Smooth muscle cell (in vitro differentiated cells): ENCODE results near the gene ZCRB1. TPM values are rescaled to one million over a fixed set of nuclear protein-coding genes. Genes with fewer than 3 reads are reported as not detected.

Experiments
- DNase-seq: peaks from one replicate; lab custom pipeline; 2025; ENCODE audit not compliant: unreplicated experiment; lab: John Stamatoyannopoulos, UW
- H2AFZ ChIP-seq: fragments of 200-600 bp; sonication (generic); 2 replicates; pipeline ENCODE4 v1.6.0; 2016; ENCODE audit warnings: antibody characterized with exemption, low read depth, mild to moderate bottlenecking
- H3F3A ChIP-seq: fragments of 200-600 bp; sonication (generic); 2 replicates; pipeline ENCODE4 v1.6.0; 2017; ENCODE audit warnings: antibody characterized with exemption, low read depth
- H3K27ac ChIP-seq: fragments of 200-600 bp; sonication (generic); 2 replicates; pipeline ENCODE4 v1.5.1; 2016; ENCODE audit warnings: low read depth, mild to moderate bottlenecking
- H3K27me3 ChIP-seq: fragments of 200-600 bp; sonication (generic); 2 replicates; pipeline ENCODE4 v1.6.1; 2016; ENCODE audit warnings: low read depth, mild to moderate bottlenecking
- H3K36me3 ChIP-seq: fragments of 200-600 bp; sonication (generic); 2 replicates; pipeline ENCODE4 v1.5.1; 2016; ENCODE audit warnings: low read depth
- H3K4me1 ChIP-seq: fragments of 200-600 bp; sonication (generic); 2 replicates; pipeline ENCODE4 v1.5.1; 2016; ENCODE audit warnings: low read depth
- H3K4me2 ChIP-seq: fragments of 200-600 bp; sonication (generic); 2 replicates; pipeline ENCODE4 v1.6.0; 2016; ENCODE audit warnings: mild to moderate bottlenecking
- H3K4me3 ChIP-seq: fragments of 200-600 bp; sonication (generic); 2 replicates; pipeline ENCODE4 v1.5.1; 2016; ENCODE audit warnings: mild to moderate bottlenecking
- H3K79me2 ChIP-seq: fragments of 200-600 bp; sonication (generic); 2 replicates; pipeline ENCODE4 v1.6.0; 2016; ENCODE audit warnings: low read depth, mild to moderate bottlenecking
- H3K9ac ChIP-seq: fragments of 200-600 bp; sonication (generic); 2 replicates; pipeline ENCODE4 v1.6.0; 2016; ENCODE audit warnings: low read depth
- H3K9me3 ChIP-seq: fragments of 200-600 bp; sonication (generic); replicated peaks from 2 replicates; pipeline ENCODE4 v1.5.1; 2016; ENCODE audit warnings: low read depth
- H4K20me1 ChIP-seq: fragments of 200-600 bp; sonication (generic); 2 replicates; pipeline ENCODE4 v1.6.0; 2016; ENCODE audit warnings: low read depth
- CTCF ChIP-seq: fragments of 200-600 bp; sonication (generic); IDR thresholded peaks from 2 replicates; pipeline ENCODE4 v1.5.1; 2017; ENCODE audit warnings: borderline replicate concordance, mild to moderate bottlenecking, antibody characterized with exemption; ENCODE audit not compliant: insufficient read depth, poor library complexity, severe bottlenecking
- WGBS: methylation state at CpG from one replicate; pipeline ENCODE4 v1.1.7; 2016; ENCODE audit warnings: low lambda C conversion rate; 5-methylcytosine and 5-hydroxymethylcytosine counted together
- polyA plus RNA-seq: library from polyadenylated mRNA; unstranded; fragments of >200 nt; fragmentation: Nextera tagmentation; extraction: Ambion mirVana; gene quantifications from 2 replicates; pipeline ENCODE4 v1.2.1, GENCODE V29; 2016
- total RNA-seq: library from RNA; depleted of rRNA; stranded (reverse); fragments of >200 nt; gene quantifications from 2 replicates; pipeline ENCODE4 v1.2.3, GENCODE V29; 2014

The ZCRB1 gene
- total and polyA plus RNA-seq, 2 experiments from 2014 or later, result 49.9 to 148 TPM

GRCh38 chr12:42323856-42324255 lies 2.0 kb downstream of the ZCRB1 start:
- no peak overlapping the region for H3K9ac ChIP-seq
- H3F3A ChIP-seq, result no peaks in the 10 kb centered on the region
- H3K27me3 ChIP-seq, result no peaks in the 10 kb centered on the region
- TF ChIP-seq CTCF, result no peak
- H3K4me3 ChIP-seq, result no peak overlapping the region
- peaks cover 33% of the 10 kb centered on the region for H3K79me2 ChIP-seq
- H3K36me3 ChIP-seq, result peaks cover 6% of the 10 kb centered on the region
- H3K27ac ChIP-seq, result no peak overlapping the region
- H3K9me3 ChIP-seq, result no peaks in the 10 kb centered on the region
- H2AFZ ChIP-seq, result no peak overlapping the region
- DNase-seq, result no peak
- H3K4me1 ChIP-seq, result peaks cover 13% of the 10 kb centered on the region
- H4K20me1 ChIP-seq, result peaks cover 20% of the 10 kb centered on the region
- WGBS, result over 99% methylated on average over 6 of the region's 6 CpGs
- H3K4me2 ChIP-seq, result no peak overlapping the region

GRCh38 chr12:42322567-42322966 lies 3.3 kb downstream of the ZCRB1 start:
- Histone ChIP-seq H3K4me3 (no peak overlapping the region), H3K27me3 (no peaks in the 10 kb centered on the region)

GRCh38 chr12:42320796-42321195 lies 5.1 kb downstream of the ZCRB1 start:
- H3K79me2 ChIP-seq, result peaks cover 6% of the 10 kb centered on the region
- no peak for TF ChIP-seq CTCF
- no peaks in the 10 kb centered on the region for H3F3A ChIP-seq
- H4K20me1 ChIP-seq, result no peaks in the 10 kb centered on the region
- no peak overlapping the region for H3K4me2 ChIP-seq
- H3K9me3 ChIP-seq, result no peaks in the 10 kb centered on the region
- peaks cover 7% of the 10 kb centered on the region for H3K4me1 ChIP-seq
- H3K27me3 ChIP-seq, result no peaks in the 10 kb centered on the region
- peaks cover 18% of the 10 kb centered on the region for H3K36me3 ChIP-seq
- H3K9ac ChIP-seq, result no peak overlapping the region
- no peak overlapping the region for H2AFZ ChIP-seq
- H3K27ac ChIP-seq, result no peak overlapping the region
- H3K4me3 ChIP-seq, result no peak overlapping the region
- no peak for DNase-seq

More at GRCh38 chr12:42322567-42322966, 3.3 kb downstream of the ZCRB1 start:
- Histone ChIP-seq H3K27ac (no peak overlapping the region), H3K36me3 (peaks cover 8% of the 10 kb centered on the region), H3K4me2 (no peak overlapping the region), H3F3A (no peaks in the 10 kb centered on the region), H2AFZ (no peak overlapping the region), H3K9ac (no peak overlapping the region), H3K79me2 (peaks cover 20% of the 10 kb centered on the region), H3K4me1 (peaks cover 12% of the 10 kb centered on the region), H4K20me1 (peaks cover 7% of the 10 kb centered on the region), H3K9me3 (no peaks in the 10 kb centered on the region)
- DNase-seq, result no peak
- no peak for TF ChIP-seq CTCF

GRCh38 chr12:42315108-42315507 lies 10.8 kb downstream of the ZCRB1 start:
- no peak for DNase-seq
- TF ChIP-seq CTCF, result no peak
- Histone ChIP-seq H4K20me1 (no peaks in the 10 kb centered on the region), H3K36me3 (peaks cover 26% of the 10 kb centered on the region), H3K4me3 (no peak overlapping the region), H3K27ac (no peak overlapping the region), H2AFZ (no peak overlapping the region), H3K27me3 (no peaks in the 10 kb centered on the region), H3K4me1 (no peaks in the 10 kb centered on the region), H3K9ac (no peak overlapping the region), H3K4me2 (no peak overlapping the region), H3K9me3 (no peaks in the 10 kb centered on the region), H3K79me2 (no peaks in the 10 kb centered on the region), H3F3A (no peaks in the 10 kb centered on the region)
- 98% methylated on average over 2 of the region's 2 CpGs for WGBS
